Stimulated activated CD8-positive, alpha-beta memory T cell treated with anti-CD3 and anti-CD28 coated beads, Interleukin-4, amount 100 ng/mL, for 4 hours (primary cell): ENCODE results near the gene AFMID.
"Not testable (repeated sequence)": the region's sequence is repeated elsewhere in the genome, so short reads cannot be mapped to it uniquely, and the experiment has no call there.

Experiments used
- DNase-seq, 2 donors: peaks; one replicate each; pipeline ENCODE4 v3.0.0-alpha.2; 2020; ENCODE audit warnings: low read depth in 2 of 2, low spot score in 1 of 2

Gene AFMID

GRCh38 chr17:78219396-78220150 is 32.4 kb downstream of the AFMID start:
- no peak for DNase-seq

DNA sequence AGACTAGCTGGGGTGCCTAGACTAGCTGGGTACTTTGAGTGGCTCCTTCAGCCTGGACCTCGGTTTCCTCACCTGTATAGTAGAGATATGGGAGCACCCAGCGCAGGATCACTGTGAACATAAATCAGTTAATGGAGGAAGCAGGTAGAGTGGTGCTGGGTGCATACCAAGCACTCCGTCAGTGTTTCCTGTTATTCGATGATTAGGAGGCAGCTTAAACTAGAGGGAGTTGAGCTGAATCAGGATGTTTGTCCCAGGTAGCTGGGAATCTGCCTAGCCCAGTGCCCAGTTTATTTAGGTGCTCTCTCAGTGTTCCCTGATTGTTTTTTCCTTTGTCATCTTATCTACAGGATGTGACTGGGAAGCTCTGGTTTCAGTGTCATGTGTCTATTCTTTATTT is 35.9 kb downstream of the AFMID start:
- DNase-seq, result no peak

- no peak for DNase-seq
These were observed 36.6 kb downstream of the AFMID start for GRCh38 chr17:78223765-78224164.

DNA sequence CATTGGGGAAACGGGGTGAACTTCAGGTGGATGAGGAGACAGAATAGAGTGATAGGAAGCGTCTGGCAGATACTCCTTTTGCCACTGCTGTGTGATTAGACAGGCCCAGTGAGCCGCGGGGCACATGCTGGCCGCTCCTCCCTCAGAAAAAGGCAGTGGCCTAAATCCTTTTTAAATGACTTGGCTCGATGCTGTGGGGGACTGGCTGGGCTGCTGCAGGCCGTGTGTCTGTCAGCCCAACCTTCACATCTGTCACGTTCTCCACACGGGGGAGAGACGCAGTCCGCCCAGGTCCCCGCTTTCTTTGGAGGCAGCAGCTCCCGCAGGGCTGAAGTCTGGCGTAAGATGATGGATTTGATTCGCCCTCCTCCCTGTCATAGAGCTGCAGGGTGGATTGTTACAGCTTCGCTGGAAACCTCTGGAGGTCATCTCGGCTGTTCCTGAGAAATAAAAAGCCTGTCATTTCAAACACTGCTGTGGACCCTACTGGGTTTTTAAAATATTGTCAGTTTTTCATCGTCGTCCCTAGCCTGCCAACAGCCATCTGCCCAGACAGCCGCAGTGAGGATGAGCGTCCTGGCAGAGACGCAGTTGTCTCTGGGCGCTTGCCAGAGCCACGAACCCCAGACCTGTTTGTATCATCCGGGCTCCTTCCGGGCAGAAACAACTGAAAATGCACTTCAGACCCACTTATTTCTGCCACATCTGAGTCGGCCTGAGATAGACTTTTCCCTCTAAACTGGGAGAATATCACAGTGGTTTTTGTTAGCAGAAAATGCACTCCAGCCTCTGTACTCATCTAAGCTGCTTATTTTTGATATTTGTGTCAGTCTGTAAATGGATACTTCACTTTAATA is 37.3 kb downstream of the AFMID start:
- no peak for DNase-seq

DNA sequence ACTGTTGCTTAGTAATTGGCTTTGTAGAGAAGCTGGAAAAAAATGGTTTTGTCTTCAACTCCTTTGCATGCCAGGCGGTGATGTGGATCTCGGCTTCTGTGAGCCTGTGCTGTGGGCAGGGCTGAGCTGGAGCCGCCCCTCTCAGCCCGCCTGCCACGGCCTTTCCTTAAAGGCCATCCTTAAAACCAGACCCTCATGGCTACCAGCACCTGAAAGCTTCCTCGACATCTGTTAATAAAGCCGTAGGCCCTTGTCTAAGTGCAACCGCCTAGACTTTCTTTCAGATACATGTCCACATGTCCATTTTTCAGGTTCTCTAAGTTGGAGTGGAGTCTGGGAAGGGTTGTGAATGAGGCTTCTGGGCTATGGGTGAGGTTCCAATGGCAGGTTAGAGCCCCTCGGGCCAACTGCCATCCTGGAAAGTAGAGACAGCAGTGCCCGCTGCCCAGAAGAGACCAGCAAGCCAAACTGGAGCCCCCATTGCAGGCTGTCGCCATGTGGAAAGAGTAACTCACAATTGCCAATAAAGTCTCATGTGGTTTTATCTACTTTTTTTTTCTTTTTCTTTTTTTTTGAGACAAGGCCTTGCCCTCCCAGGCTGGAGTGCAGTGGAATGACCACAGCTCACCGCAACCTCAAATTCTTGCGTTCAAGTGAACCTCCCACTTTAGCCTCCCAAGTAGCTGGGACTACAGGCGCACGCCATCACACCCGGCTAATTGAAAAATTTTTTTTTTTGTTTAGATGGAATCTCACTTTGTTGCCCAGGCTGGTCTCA is 38.1 kb downstream of the AFMID start:
- no peak for DNase-seq

GRCh38 chr17:78226055-78226758 is 39.0 kb downstream of the AFMID start:
- no peak for DNase-seq

GRCh38 chr17:78226759-78227454 is 39.7 kb downstream of the AFMID start:
- no peak for DNase-seq

DNA sequence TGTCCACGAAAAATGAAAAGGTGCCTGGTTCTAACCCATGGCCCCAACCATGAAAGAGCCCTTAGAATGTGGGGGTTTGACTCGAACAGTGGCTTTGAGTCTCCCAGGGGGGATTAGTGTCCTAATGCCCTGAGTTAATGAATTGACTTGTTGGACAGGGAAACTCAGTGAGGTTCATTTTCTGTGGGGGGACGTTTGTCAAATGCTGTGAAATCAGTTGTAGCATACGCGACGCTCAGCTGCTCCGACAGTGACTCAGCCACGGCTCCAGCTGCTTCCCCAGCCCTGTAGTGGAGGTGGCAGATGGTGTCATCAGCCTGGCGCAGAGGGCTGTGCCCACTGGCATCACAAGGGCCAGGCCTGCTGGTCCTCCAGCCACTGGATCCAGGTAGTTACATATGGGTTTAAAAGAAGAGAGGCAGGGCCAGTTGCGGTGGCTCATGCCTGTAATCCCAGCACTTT is 40.3 kb downstream of the AFMID start:
- DNase-seq, result no peak

DNA sequence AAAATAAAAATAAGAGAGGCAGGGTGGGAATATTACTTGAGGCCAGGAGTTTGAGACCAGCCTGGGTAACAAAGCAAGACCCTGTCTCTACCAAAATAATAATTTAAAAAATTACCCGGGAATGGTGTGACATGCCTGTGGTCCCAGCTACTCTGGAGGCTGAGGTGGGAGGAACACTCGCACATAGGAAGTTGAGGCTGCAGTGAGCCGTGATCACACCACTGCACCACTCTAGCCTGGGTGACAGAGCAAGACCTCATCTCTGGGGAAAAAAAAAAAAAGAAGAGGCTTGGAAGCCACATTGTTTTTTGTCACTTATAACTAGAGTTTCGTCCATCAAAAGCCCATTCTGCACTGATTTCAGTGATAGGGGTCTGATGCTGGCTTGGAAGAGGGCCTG is 41.0 kb downstream of the AFMID start:
- DNase-seq, result no peak

GRCh38 chr17:78230252-78230962 is 43.2 kb downstream of the AFMID start:
- no peak for DNase-seq

- DNase-seq, result no peak
These were observed 44.1 kb downstream of the AFMID start, which contains the start of gene TMEM235 for GRCh38 chr17:78230996-78231935. Gene TMEM235 (plus strand): TSS chr17:78231631. CDS start chr17:78232024, 393 bp downstream.

DNA sequence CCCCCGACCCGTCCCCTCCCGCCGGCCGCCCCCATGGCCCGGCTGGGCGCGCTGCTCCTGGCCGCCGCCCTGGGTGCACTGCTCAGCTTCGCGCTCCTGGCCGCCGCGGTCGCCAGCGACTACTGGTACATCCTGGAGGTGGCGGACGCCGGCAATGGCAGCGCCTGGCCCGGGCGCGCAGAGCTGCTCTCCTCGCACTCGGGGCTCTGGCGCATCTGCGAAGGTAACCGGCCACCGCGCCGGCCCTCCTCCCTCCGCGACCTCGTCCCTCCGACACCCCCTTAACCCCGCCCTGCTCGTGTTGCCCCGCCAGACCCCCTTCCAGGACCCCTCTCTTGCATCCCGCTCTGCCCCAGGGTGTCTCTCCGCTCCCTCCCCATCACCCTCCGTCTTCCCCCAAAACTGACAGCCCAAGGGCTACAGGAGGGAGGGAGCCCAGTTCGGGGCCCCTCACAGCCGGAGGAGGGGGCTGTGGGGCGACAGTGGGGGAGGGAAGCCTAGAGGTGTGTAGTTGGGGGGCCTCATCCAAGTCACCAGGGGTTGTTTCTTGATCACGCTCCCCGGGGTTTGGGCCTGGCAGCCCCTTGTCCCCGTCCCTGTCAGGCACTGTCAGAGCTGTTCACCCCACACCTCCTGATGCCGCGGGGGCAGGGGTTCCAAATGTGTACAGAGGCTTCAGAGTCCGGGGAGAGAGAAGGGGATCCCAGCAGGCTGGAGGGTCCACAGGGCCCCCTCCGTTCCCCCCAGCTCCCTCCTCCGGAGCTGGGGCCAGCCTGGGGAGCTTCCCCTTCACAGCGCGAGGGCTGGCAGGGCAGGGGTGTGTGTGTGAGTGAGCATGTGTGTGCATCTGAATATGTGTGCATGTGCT is 45.1 kb downstream of the AFMID start:
- DNase-seq, result no peak

DNA sequence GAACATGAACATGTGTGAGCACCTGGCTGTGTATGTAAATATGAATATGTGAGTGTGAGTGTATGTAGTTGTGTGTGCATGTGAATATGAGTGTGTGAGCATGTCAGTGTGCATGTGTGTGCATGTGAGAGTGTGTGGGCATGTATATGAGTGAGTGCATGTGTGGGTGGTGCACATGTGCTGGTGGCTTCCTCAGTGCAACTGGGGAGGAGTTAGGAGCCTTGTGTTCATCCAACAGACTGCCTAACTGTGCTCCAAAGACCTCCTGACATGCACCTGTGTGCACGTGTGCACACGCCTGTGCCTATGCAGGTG is 45.7 kb downstream of the AFMID start:
- DNase-seq, result no peak

DNA sequence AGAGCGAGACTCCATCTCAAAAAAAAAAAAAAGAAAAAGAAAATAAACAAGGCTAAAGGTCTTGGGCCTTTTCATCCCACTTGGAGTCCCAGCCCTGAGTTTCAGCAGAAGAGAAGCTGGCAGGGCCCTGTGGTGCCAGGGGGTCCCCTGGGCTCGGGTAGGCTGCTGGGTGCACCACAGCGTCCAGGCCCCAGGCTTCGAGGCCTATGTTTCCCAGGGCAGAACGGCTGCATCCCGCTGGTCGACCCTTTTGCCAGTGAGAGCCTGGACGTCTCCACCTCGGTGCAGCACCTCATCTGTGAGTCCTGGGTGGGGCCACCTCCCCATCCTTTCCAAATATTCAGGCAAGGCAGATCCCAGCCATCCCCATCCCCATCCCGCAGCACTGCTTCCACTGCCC is 46.5 kb downstream of the AFMID start:
- DNase-seq, result no peak

DNA sequence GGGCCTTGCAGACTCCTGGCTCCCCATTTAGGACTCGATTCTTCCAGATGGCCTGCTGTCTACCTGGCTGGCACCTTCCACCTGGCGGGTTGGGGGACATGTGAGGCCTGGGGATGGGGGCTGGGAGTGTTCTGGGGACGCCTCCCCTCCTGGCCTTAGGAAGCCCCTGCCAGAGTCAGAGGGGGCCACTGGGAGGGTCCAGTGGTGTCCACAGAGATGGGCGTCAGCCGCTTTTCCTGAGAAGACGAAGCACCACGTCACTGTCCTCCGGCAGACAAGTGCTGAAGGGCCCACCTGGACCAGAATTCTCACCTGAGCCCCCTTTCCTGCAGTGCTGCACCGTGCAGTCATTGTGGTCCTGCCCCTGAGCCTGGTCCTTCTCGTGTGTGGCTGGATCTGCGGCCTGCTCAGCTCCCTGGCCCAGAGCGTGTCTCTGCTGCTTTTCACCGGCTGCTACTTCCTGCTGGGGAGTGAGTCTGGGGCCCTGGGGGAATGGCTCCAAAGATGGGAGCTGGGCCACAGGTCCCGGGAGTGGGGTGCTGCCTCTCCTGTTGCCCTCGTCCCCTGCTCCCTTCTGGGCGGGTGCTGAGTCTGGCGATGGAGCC is 47.2 kb downstream of the AFMID start:
- no peak for DNase-seq

DNA sequence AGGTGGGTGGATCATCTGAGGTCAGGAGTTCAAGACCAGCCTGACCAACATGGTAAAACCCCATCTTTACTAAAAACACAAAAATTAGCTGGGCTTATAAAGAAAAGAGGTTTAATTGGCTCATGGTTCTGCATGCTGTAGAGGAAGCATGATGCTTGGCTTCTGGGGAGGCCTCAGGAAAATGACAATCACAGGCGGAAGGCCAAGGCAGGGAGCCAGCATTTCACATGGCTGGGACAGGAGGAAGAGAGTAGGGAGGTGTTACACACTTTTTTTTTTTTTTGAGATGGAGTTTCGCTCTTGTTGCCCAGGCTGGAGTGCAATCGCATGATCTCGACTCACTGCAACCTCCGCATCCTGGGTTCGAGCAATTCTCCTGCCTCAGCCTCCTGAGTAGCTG is 47.9 kb downstream of the AFMID start:
- not testable (repeated sequence) for DNase-seq

DNA sequence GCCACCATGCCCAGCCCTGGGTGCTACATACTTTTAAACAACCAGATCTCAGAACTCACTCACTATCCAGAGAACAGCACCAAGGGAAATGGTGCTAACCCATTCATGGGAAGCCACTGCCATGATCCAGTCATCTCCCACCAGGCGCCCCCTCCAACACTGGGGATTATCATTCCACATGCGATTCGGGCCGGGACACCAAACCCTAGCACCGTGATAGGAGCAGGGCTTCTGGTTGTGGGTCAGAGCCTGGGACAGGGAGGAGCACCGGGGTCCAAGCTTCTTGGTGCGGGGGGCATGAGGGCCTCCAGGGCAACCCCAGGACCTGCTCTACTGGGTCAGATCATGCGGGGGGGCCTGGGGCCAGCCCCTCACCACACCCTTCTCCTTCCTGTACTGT is 48.7 kb downstream of the AFMID start:
- DNase-seq, result no peak
